ENCODE results near the gene GLI3. TPM values are rescaled to one million over a fixed set of nuclear protein-coding genes. Genes with fewer than 3 reads are reported as not detected.

Gene GLI3
- total RNA-seq, 1 donor from 2014 or later: 1.6 TPM

GRCh38 chr7:42105554-42106358 lies 131.3 kb downstream of the GLI3 start:
- no peak for DNase-seq (ENCODE audit: low read depth)

GRCh38 chr7:42104694-42105093 lies 132.3 kb downstream of the GLI3 start:
- no peak for DNase-seq (ENCODE audit: low read depth)

- DNase-seq (ENCODE audit: low read depth): no peak
Measured at GRCh38 chr7:42104231-42104630, 132.8 kb downstream of the GLI3 start.

- DNase-seq (ENCODE audit: low read depth): no peak
Measured at GRCh38 chr7:42103456-42103855, 133.6 kb downstream of the GLI3 start.

- DNase-seq (ENCODE audit: low read depth): no peak
Measured at GRCh38 chr7:42103020-42103419, 134.0 kb downstream of the GLI3 start.

GRCh38 chr7:42102301-42102700 lies 134.7 kb downstream of the GLI3 start:
- no peak for DNase-seq (ENCODE audit: low read depth)

GRCh38 chr7:42100156-42100508 lies 136.9 kb downstream of the GLI3 start:
- no peak for DNase-seq (ENCODE audit: low read depth)

- no peak for DNase-seq (ENCODE audit: low read depth)
Measured at GRCh38 chr7:42099470-42100155, 137.4 kb downstream of the GLI3 start.

- DNase-seq (ENCODE audit: low read depth): no peak
Measured at GRCh38 chr7:42099066-42099465, 137.9 kb downstream of the GLI3 start.

- DNase-seq (ENCODE audit: low read depth): peak; percentile 36
Measured at GRCh38 chr7:42097752-42098151, 139.3 kb downstream of the GLI3 start.

- DNase-seq (ENCODE audit: low read depth): no peak
Measured at GRCh38 chr7:42096681-42097561, 140.1 kb downstream of the GLI3 start.

GRCh38 chr7:42096268-42096667 lies 140.7 kb downstream of the GLI3 start:
- DNase-seq (ENCODE audit: low read depth): no peak

GRCh38 chr7:42095791-42096190 lies 141.2 kb downstream of the GLI3 start:
- DNase-seq (ENCODE audit: low read depth): no peak

- DNase-seq (ENCODE audit: low read depth): no peak
Measured at GRCh38 chr7:42093349-42093905, 143.6 kb downstream of the GLI3 start.

GRCh38 chr7:42091461-42092291 lies 145.3 kb downstream of the GLI3 start:
- DNase-seq (ENCODE audit: low read depth): peak; percentile 95

- no peak for DNase-seq (ENCODE audit: low read depth)
Measured at GRCh38 chr7:42090806-42091205, 146.2 kb downstream of the GLI3 start.

GRCh38 chr7:42090056-42090455 lies 147.0 kb downstream of the GLI3 start:
- DNase-seq (ENCODE audit: low read depth): no peak

- no peak for DNase-seq (ENCODE audit: low read depth)
Measured at GRCh38 chr7:42087616-42088015, 149.4 kb downstream of the GLI3 start.

- no peak for DNase-seq (ENCODE audit: low read depth)
Measured at GRCh38 chr7:42085531-42085930, 151.5 kb downstream of the GLI3 start.

GRCh38 chr7:42084263-42084662 lies 152.7 kb downstream of the GLI3 start:
- no peak for DNase-seq (ENCODE audit: low read depth)

GRCh38 chr7:42083284-42083683 lies 153.7 kb downstream of the GLI3 start:
- no peak for DNase-seq (ENCODE audit: low read depth)

All from renal cortical epithelial cell (primary cell).